ENCODE results near the gene ZNF641.

DNA sequence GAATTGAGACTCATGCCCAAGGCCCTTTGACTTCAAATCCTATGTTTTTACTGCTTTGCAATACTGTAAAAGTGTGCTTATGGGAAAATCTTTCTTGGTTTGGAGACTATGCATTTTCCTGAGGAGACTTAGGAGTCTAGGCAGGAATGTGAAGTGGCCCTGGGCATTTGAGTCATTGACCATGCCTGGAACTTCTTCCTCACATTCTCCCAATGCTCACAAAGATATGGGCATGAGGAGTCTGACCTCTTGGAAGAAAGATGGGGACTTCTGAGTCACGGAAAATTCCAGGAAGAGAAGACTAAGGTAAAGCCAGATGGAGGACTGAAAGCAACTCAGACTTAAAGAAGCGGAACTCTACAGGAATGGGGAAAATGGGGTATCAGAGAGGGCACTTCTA lies 38.2 kb upstream of the ZNF641 start:
- TF ChIP-seq, protein P1, sequence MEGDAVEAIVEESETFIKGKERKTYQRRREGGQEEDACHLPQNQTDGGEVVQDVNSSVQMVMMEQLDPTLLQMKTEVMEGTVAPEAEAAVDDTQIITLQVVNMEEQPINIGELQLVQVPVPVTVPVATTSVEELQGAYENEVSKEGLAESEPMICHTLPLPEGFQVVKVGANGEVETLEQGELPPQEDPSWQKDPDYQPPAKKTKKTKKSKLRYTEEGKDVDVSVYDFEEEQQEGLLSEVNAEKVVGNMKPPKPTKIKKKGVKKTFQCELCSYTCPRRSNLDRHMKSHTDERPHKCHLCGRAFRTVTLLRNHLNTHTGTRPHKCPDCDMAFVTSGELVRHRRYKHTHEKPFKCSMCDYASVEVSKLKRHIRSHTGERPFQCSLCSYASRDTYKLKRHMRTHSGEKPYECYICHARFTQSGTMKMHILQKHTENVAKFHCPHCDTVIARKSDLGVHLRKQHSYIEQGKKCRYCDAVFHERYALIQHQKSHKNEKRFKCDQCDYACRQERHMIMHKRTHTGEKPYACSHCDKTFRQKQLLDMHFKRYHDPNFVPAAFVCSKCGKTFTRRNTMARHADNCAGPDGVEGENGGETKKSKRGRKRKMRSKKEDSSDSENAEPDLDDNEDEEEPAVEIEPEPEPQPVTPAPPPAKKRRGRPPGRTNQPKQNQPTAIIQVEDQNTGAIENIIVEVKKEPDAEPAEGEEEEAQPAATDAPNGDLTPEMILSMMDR (IDR thresholded peaks at IDR 0.05): no peak
- no peak for TF ChIP-seq EP300 (IDR thresholded peaks at IDR 0.05)
- peak; percentile 12 for TF ChIP-seq POLR2AphosphoS5 (IDR thresholded peaks at IDR 0.05)
- TF ChIP-seq POLR2A (IDR thresholded peaks at IDR 0.05): no peak
